GM21723 (cell line): ENCODE results near the gene ADAMTS2.
"Not testable (repeated sequence)": the region's sequence is repeated elsewhere in the genome, so short reads cannot be mapped to it uniquely, and the experiment has no call there.

Source experiments
- ATAC-seq: cut with Tn5 transposase; IDR thresholded peaks from one replicate; pipeline ENCODE4 v1.9.1; 2021; ENCODE audit warnings: mild to moderate bottlenecking, moderate library complexity; ENCODE audit not compliant: unreplicated experiment

The ADAMTS2 gene

GRCh38 chr5:179326122-179326927, 18.9 kb downstream of the ADAMTS2 start:
- no peak for ATAC-seq

DNA sequence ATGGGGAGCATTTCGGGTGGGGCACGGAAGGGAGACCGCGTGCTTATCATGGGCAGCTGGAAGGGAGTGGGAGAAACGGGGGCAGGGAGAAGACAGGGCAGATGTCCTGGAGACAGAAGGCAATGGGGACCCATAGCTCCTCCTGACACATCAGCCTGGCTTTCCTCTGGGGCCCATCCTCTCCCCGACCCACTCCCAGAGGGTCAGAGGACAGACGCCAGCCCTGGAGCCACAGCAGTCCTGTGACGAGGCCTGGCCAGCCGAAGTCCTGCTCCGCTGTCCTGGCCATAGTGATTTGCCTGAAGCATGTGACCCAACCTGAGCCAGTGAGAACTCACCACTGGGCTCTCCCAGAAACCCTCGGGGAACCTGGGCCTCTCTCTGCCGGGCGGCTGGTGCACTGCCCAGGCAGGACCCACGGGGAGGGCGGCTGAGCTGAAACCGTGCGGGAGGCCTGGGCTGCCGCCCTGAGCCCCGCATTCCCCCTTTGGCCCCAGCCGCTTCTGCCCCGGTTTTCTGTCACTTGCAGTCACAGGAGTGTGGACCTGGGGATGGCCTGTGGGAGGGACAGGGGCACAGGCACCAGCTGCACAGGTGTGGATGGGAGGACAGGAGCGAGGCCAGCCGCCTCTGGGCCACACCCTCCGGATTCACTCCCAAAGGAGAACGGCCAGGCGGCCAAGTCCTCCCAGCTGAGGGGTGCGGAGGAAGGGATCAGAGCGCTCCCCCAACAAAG, 19.8 kb downstream of the ADAMTS2 start:
- ATAC-seq: no peak

- no peak for ATAC-seq
Measured at GRCh38 chr5:179324760-179325295, 20.4 kb downstream of the ADAMTS2 start.

DNA sequence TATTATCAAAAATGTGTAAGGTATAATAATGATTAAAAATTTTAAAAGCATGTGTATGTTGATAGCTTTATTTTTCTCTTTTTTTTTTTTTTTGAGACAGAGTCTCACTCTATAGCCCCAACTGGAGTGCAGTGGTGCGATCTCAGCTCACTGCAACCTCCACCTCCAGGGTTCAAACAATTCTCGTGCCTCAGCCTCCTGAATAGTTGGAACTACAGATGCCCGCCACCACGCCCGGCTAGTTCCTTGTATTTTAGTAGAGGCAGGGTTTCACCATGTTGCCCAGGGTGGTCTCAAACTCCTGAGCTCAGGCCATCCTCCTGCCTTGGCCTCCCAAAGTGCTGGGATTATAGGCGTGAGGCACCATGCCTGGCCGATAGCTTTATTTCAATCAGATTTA, 20.9 kb downstream of the ADAMTS2 start:
- ATAC-seq: not testable (repeated sequence)

DNA sequence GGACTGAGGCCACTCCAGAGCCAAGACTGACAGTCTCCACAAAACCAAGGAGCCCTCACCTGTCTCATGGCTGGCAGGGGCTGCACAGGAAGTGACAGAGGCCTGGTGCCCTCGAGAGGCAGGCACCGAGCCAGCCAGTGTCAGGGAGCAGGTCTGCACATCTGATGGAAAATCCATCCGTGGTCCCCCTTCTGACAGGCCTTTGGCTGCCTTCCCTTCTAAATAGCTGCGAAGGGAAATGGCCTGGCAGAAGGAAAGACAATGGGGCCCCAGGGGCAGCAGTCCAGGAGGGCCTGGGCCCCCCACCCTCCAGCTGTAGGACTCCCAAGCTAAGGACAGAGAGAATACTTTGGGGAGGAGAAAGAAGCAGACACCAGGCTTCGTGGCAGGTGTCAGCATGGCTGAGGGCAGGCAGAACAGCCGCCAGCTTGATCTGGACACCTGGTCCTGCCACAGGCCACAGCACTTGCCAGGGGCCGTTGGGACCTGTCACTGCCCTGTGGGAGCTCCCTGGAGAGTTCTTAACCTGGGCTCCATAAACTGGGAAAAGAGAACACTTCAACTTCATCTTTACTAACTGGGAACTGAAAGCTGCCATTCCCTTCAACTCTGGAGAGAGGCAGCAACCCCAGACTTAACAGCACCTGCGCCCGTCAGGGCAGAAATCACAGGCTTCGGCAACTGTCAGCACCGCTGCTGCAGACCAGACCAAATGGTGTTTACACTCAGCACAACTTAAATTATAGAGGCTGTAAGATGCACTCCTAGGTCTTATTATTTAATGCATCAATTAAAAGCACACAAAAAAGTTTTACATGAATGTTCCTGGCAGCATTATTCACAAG, 22.0 kb downstream of the ADAMTS2 start:
- ATAC-seq: no peak

DNA sequence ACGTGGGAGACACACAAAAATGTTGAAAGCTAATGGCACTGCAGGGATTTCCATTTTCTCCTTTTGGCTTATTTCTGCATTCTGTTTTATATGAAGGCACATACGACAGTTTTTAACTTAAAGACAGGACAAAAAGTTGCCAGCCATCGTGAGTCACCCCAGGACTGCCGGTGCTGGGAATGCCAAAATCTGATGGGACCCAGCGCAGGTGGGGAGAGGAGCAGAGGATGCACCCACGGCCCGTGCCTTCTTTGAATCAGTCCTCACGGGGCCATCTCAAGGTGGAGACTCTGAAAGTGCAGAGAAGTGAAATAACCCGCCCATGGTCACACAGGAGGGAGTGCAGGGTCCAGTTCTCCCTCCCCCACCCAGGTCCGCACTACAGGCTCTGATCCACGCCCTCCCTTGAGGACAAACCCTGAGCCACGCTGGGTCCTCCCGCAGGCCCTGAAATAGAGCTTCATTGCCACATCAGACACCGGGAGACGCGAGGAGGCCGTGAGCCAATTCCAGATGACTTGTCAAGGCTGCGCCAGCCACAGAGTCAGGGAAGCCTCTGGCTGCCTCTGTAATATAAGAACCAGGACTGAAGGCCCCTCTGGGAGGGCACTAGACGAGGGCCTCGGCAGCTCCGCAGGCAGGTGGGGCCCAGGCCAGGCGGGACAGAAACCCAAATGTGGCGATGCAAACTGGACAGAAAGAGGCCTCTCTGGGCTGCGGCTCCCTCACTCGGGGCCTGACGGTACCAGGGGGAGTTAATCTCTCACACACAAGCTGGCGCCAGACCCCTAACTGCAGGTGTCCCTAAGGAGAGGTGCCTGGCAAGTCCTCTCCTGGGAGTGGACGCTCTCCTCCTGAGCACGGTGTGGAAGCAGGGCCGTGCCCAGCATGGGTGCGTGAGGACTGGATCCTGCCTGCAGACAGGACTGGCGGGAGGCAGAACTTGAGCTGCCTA, 22.9 kb downstream of the ADAMTS2 start:
- ATAC-seq: no peak

- no peak for ATAC-seq
Measured at GRCh38 chr5:179321206-179321987, 23.9 kb downstream of the ADAMTS2 start.

GRCh38 chr5:179319741-179320281, 25.4 kb downstream of the ADAMTS2 start:
- ATAC-seq: no peak

- ATAC-seq: no peak
Measured at GRCh38 chr5:179319123-179319522, 26.1 kb downstream of the ADAMTS2 start.

- ATAC-seq: no peak
Measured at GRCh38 chr5:179318221-179318955, 26.9 kb downstream of the ADAMTS2 start.

DNA sequence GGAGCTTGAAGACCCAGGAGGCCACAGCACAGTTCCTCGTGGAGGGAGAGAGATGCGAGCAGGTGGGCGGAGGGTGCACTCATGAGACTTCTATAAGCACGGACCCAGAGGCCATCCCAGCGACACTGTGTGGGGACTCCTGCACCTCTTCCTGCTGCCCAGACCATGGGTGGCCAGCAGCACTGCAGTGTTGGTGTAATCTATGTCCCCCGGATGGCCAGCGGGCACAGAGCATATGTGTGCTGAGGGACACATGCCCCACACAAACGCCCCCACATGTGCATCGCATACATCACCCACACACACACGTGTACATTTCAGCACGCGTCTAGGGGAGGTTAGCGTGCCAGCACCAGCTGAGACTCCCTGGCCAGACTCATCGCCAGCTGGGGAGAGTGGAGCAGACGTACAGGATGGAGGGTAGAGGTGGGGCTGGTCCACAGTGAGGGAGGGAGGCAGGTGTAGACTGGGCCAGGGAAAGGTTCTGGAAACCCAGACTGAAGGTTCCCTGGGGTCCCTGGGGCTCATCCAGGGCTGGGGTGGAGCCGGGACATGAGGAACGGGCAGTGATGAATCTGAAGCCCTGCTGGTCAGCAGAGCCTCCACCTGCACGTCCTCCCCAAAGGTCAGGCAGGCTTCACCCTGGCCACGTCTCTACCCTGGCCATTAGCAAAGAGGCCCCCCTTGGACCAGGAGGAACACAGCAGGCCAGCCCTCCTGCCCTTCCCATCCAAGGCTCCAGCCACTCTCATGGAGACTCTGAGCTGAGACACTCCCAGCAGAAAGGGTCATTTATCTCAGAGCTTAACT, 27.6 kb downstream of the ADAMTS2 start:
- no peak for ATAC-seq

DNA sequence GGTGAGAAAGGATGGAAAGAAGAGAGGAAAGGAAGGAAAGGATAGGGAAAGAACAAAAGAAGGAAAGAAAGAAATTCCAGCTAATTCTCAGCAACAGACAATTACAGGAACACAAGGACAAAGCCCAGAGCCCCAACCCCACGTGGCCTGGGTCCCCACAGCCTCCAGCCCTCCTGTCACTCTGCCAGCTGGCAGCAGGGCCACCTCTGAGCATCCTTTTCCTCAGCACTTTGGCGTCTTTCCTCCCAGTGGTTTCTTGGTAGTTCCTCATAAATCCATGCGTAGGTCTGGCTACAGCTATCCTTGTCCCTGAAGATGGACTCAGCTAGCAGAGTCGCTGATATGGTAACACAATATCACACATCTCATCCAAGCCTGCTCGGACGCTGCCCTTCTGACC, 28.3 kb downstream of the ADAMTS2 start:
- ATAC-seq: no peak

- ATAC-seq: no peak
Measured at GRCh38 chr5:179316111-179316551, 29.1 kb downstream of the ADAMTS2 start.

DNA sequence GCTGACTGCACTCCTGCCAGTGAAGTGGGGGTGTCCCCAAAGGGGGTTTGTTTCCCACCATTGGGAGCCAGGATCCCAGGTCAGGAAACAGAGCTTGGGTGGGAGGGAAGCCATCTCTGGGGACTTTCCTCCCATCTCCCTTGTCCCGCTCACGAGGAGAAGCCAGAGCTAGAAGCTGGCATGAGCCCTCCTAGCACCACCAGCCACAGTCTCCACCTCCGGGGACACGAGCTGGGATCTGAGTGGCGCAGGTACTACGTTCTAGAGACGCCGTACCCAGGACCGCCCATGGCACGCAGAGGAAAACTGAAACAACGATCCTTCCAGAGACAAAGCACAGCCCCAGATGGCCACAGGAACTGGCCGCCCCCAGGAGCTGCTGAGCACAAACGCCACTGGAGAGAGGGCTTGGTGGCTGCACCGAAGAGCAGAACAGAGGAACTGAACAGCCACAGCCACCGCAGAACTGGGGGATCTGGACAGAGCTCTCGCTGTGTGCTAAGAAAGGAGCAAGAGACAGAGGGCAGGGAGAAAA, 29.8 kb downstream of the ADAMTS2 start:
- no peak for ATAC-seq

DNA sequence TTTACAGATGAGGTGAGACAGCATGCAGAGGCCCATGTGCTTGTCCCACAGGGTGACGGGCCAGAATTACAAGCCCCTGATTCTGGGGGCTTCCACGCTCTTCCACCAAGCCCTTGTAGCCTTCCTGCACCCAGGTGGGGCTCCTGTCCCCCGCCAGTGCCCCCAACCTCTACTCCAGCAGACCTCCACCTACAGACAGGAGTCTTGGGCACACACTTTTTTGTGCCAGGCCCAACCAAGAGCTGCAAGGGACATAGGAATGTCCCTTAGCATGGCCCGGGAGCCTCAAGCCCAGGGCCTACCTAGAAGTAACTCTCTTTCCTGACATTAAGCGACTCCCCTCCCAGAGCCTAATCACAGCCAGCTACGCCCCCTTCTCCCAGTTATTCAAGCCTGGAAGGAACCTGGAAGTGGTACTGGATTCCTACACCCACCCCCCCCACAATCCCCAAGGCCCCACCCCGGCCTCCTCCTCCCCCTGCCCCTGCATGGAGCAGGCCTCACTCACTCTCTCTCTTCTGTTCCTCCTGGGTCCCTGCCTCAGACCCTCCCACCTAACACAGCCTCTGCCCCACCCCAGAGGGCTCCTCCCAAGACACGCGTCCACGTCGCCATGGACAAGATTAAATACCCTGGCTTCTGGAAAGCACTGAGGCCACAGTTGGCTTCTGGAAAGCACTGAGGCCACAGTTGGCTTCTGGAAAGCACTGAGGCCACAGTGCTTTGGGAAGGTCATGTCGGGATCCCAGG, 30.5 kb downstream of the ADAMTS2 start:
- no peak for ATAC-seq

DNA sequence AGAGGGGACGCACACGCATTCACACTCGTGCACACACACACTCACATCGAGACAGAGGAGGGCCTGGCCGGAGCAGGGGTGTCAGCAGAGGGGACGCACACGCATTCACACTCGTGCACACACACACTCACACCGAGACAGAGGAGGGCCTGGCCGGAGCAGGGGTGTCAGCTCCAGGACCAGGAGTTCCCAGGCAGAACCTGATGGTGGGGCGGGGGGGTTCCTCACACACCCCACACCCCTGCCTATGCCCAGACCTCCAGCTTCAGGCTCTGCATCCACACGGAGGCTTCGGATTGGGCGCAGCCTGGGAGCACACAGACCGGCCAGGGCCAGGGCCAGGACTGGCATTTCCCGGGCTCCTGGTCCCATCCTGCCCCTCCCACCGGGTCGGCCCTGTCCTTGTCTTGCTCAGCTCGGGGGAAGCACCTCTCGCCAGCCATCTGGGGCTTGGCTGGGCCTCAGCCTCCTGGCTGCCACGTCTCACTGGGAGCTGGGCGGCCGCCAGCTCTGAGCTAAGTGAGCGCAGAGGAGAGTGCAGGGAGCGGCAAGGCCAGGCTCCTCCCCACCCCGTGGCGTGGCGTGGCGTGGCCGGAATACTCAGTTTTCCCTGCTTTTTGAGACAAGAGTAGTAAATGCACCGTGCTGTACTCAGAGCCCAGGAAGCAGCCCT, 31.3 kb downstream of the ADAMTS2 start:
- ATAC-seq: no peak
